GM12873 (cell line): ENCODE data around the gene SNRNP35.

Source experiments
- TF ChIP-seq, protein P1 (sequence below): IDR thresholded peaks from 2 replicates; pipeline ENCODE4 v1.5.1; 2012; ENCODE audit warnings: low read depth, mild to moderate bottlenecking, moderate library complexity, low read length, control low read depth; ENCODE audit not compliant: insufficient read depth; ENCODE audit errors: missing control alignments

The SNRNP35 gene

DNA sequence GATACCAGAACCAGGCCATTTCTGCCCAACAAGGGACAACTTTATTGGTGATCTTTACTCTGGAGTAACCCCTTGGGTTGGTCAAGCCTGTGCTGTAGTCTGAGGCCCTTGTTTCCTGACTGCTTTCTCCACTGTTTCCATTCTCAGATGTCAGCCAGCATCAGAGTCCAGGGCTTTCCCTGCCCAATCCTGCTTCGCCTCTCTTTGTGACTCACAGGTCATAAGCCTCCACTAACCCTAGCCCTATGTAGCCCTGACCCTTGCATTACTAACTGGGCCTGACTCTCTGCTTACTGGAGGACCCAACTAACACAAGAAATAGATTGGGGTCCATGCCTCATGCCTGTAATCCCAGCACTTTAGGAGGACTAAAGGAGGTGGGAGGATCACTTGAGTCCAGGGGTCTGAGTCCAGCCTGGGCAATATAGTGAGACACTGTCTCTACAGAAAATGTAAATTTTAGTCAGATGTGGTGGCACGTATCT, 8.6 kb upstream of the SNRNP35 start:
- TF ChIP-seq, protein P1, sequence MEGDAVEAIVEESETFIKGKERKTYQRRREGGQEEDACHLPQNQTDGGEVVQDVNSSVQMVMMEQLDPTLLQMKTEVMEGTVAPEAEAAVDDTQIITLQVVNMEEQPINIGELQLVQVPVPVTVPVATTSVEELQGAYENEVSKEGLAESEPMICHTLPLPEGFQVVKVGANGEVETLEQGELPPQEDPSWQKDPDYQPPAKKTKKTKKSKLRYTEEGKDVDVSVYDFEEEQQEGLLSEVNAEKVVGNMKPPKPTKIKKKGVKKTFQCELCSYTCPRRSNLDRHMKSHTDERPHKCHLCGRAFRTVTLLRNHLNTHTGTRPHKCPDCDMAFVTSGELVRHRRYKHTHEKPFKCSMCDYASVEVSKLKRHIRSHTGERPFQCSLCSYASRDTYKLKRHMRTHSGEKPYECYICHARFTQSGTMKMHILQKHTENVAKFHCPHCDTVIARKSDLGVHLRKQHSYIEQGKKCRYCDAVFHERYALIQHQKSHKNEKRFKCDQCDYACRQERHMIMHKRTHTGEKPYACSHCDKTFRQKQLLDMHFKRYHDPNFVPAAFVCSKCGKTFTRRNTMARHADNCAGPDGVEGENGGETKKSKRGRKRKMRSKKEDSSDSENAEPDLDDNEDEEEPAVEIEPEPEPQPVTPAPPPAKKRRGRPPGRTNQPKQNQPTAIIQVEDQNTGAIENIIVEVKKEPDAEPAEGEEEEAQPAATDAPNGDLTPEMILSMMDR = no peak

DNA sequence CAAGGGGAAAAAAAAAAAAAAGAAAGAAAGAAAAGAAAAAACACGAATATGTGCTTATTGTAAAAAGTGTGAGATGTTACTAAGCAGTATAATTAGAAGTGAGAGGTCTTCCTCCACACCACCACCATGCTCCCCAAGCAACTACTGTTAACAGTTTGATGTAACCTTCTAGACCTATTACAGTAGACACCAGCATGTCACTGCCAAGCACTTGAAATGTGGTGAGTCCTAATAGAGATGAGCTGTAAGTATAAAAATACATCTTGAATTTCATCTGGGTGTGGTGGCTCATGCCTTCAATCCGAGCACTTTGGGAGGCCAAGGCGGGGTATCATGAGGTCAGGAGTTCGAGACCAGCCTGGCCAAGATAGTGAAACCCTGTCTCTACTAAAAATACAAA, 8.1 kb upstream of the SNRNP35 start:
- TF ChIP-seq, protein P1 = no peak

DNA sequence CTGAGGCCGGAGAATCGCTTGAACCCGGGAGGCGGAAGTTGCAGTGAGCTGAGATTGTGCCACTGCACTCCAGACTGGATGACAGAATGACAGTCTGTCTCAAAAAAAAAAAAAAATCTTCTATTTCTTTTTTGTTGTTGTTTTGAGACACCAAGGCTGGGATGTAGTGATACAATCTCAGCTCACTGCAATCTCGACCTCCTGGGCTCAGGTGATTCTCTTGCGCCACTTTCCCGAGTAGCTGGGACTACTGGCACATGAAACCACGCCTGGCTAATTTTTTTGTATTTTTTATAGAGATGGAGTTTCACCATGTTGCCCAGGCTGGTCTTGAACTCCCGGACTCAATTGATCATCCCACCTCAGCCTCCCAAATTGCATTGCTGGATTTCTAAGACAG, 7.3 kb upstream of the SNRNP35 start:
- TF ChIP-seq, protein P1 = no peak

DNA sequence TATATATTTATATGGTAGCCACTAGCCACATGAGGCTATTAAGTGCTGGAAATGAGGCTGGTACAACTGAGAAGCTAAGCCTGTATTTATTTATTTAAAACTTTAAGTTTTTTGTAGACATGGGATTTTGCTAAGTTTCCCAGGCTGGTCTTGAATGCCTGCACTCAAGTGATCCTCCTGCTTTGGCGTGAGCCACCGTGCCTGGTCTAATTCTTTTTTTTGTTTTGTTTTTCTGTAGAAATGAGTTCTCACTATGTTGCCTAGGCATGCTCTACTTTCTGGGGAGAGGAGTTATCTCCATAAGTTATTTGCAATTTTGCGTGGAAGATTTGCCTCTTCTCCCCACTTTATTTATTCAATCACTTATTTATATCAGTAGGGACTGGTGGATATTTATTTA, 4.8 kb upstream of the SNRNP35 start:
- TF ChIP-seq, protein P1 = no peak

GRCh38 chr12:123465084-123465483, 7.1 kb downstream of the SNRNP35 start:
- TF ChIP-seq, protein P1 = no peak

DNA sequence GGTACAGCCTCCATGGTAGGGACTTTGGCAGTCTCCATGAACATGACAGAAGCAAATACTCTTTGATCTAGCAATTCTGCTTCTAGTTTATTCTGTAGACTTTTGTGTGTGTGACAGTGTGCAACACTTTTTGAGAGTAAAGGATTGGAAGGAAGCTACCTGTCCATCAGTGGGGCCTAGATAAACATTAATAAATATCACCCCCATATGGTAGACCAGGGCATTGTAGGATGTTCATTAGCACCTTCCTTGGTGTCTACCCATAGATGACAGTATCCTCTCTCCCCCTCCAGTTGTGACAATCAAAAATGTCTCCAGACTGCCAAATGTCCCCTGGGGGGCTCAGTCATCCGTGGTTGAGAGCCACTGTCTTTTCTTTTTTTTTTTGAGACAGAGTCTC, 10.8 kb downstream of the SNRNP35 start:
- TF ChIP-seq, protein P1 = peak; percentile 59

DNA sequence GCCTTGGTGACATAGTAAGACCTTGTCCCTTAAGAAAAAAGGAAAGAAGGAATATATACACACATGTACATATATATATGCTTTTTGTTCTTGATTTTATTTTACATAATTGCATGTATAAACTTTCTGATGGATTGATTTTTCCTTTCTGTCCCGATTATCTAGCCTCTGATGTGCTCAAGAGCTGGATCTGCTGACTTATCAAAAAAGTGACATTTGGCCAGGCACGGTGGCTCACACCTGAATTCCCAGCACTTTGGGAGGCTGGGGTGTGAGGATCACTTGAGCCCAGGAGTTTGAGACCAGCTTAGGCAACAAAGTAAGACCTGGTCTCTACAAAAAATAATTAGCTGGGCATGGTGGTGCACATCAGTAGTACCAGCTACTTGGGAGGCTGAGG, 12.0 kb downstream of the SNRNP35 start:
- TF ChIP-seq, protein P1 = no peak

DNA sequence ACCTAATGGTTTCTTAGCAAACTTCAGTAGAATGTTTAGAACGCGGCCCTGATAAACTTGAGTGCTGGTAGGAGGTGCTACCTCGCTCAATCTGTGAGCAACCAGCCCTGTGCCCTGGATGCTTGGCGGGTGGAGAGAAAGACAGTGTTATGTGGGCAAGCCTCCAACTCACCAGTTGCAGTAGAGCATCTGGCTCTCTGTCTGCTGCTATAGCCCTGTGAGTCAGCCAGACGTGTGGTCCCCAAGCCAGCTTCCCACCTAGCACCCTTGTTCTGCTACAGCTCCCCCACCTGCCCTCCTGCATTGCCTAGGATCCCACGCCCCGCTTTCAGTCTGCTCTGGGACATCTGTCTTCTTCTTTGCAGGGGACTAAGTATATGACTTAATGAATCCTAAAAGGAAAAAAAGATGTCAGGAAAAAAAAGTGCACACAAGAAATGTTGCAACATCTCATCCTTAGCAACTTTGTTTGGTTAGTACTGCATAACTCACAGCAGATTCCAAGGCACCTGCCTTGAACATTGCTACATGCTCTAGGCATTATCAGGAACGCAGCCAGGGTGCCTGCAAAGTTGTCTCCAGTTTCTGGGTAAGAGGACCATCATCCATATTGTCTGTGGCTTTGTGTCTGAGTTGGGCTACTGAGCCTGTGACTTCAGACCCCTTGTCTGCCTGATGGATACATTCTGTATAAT, 13.6 kb downstream of the SNRNP35 start:
- TF ChIP-seq, protein P1 = no peak
